GM23338 (cell line): ENCODE data around the gene PRSS50. TPM values are rescaled to one million over a fixed set of nuclear protein-coding genes. Genes with fewer than 3 reads are reported as not detected.

Source experiments
- ATAC-seq: fragments of 200-7000 bp; cut with Tn5 transposase; 3 replicates; pipeline ENCODE4 v1.9.1; 2020
- DNase-seq: peaks from one replicate; pipeline ENCODE4 v3.0.0-alpha.2; 2015; ENCODE audit warnings: low spot score
- H2AFZ ChIP-seq: fragments of 200-600 bp; sonication (generic); 2 replicates; pipeline ENCODE4 v1.8.0; 2016; ENCODE audit warnings: antibody characterized with exemption, mild to moderate bottlenecking, moderate library complexity
- H3F3A ChIP-seq: fragments of 200-600 bp; sonication (generic); replicated peaks from 2 replicates; pipeline ENCODE4 v1.8.0; 2017; ENCODE audit warnings: antibody characterized with exemption, mixed run types, low read depth
- H3K27ac ChIP-seq: fragments of 200-600 bp; sonication (generic); 2 replicates; pipeline ENCODE4 v1.6.1; 2016; ENCODE audit warnings: low read depth
- H3K27me3 ChIP-seq: fragments of 200-600 bp; sonication (generic); 2 replicates; pipeline ENCODE4 v1.8.0; 2016; ENCODE audit warnings: mild to moderate bottlenecking, mixed run types, moderate library complexity; ENCODE audit not compliant: insufficient read depth
- H3K36me3 ChIP-seq: fragments of 200-600 bp; sonication (generic); 2 replicates; pipeline ENCODE4 v1.8.0; 2016; ENCODE audit warnings: mild to moderate bottlenecking; ENCODE audit not compliant: insufficient read depth
- H3K4me1 ChIP-seq: fragments of 200-600 bp; sonication (generic); 2 replicates; pipeline ENCODE4 v1.8.0; 2016; ENCODE audit warnings: mild to moderate bottlenecking, moderate library complexity; ENCODE audit not compliant: insufficient read depth
- H3K4me2 ChIP-seq: fragments of 200-600 bp; sonication (generic); 2 replicates; pipeline ENCODE4 v1.7.1; 2017; ENCODE audit warnings: mixed run types
- H3K4me3 ChIP-seq: fragments of 200-600 bp; sonication (generic); 2 replicates; pipeline ENCODE4 v1.6.1; 2016; ENCODE audit warnings: mixed run types
- H3K79me2 ChIP-seq: fragments of 200-600 bp; sonication (generic); replicated peaks from 2 replicates; pipeline ENCODE4 v1.8.0; 2017; ENCODE audit warnings: mild to moderate bottlenecking; ENCODE audit not compliant: insufficient read depth
- H3K9me2 ChIP-seq: fragments of 200-600 bp; sonication (generic); 2 replicates; pipeline ENCODE4 v1.8.0; 2017; ENCODE audit not compliant: insufficient read depth
- H4K20me1 ChIP-seq: fragments of 200-600 bp; sonication (generic); replicated peaks from 2 replicates; pipeline ENCODE4 v1.8.0; 2017; ENCODE audit warnings: mild to moderate bottlenecking; ENCODE audit not compliant: insufficient read depth
- H3K27ac Mint-ChIP-seq: 2 replicates; pipeline ENCODE4 v1.8.0; 2020; ENCODE audit warnings: inconsistent platforms, mild to moderate bottlenecking, moderate library complexity, mixed read lengths
- H3K27me3 Mint-ChIP-seq: 3 replicates; pipeline ENCODE4 v1.8.0; 2022; ENCODE audit warnings: low read depth, mild to moderate bottlenecking, moderate library complexity, mixed read lengths, inconsistent platforms; ENCODE audit not compliant: insufficient read depth, poor library complexity
- H3K36me3 Mint-ChIP-seq: 3 replicates; pipeline ENCODE4 v1.8.0; 2021; ENCODE audit warnings: low read depth, mild to moderate bottlenecking, inconsistent platforms, moderate library complexity, mixed read lengths
- H3K4me1 Mint-ChIP-seq: 3 replicates; pipeline ENCODE4 v1.8.0; 2020; ENCODE audit warnings: mild to moderate bottlenecking, inconsistent platforms, mixed read lengths
- H3K4me3 Mint-ChIP-seq: 3 replicates; pipeline ENCODE4 v1.8.0; 2021; ENCODE audit warnings: moderate library complexity, mild to moderate bottlenecking, inconsistent platforms, mixed read lengths
- H3K9me3 Mint-ChIP-seq: 3 replicates; pipeline ENCODE4 v1.8.0; 2020; ENCODE audit warnings: moderate library complexity, mild to moderate bottlenecking, inconsistent platforms, mixed read lengths
- CREB1 ChIP-seq: fragments of 250-450 bp; sonication (Bioruptor Pico); IDR thresholded peaks from 2 replicates; pipeline ENCODE4 v1.5.0; 2020; ENCODE audit warnings: low read depth, mild to moderate bottlenecking, moderate library complexity
- ETS1 ChIP-seq: IDR thresholded peaks from 2 replicates; pipeline ENCODE4 v1.6.1; 2016; ENCODE audit warnings: antibody characterized with exemption
- JUNB ChIP-seq: IDR thresholded peaks from one replicate; pipeline ENCODE4 v1.6.1; 2016; ENCODE audit warnings: antibody characterized with exemption; ENCODE audit not compliant: unreplicated experiment
- NANOG ChIP-seq: IDR thresholded peaks from 2 replicates; pipeline ENCODE4 v1.6.1; 2016; ENCODE audit warnings: antibody characterized with exemption, borderline replicate concordance
- POLR2AphosphoS5 ChIP-seq: IDR thresholded peaks from 2 replicates; pipeline ENCODE4 v1.6.1; 2016; ENCODE audit warnings: antibody characterized with exemption, low read depth
- STAT1 ChIP-seq: IDR thresholded peaks from one replicate; pipeline ENCODE4 v1.6.1; 2016; ENCODE audit warnings: antibody characterized with exemption; ENCODE audit not compliant: unreplicated experiment
- ZNF331 ChIP-seq: fragments of 250-450 bp; sonication (Bioruptor Pico); IDR thresholded peaks from 2 replicates; pipeline ENCODE4 v1.5.0; 2020; ENCODE audit warnings: low read depth, mild to moderate bottlenecking, moderate library complexity
- polyA plus RNA-seq: library from polyadenylated mRNA; unstranded; fragments of >200 nt; fragmentation: Nextera tagmentation; extraction: Ambion mirVana; gene quantifications from 2 replicates; pipeline ENCODE4 v1.2.1, GENCODE V29; 2016
- total RNA-seq: library from RNA; depleted of rRNA; stranded (reverse); fragments of >200 nt; shearing (Covaris generic); gene quantifications from 2 replicates; pipeline ENCODE4 v1.2.3, GENCODE V29; 2014
- TF ChIP-seq, protein P1 (sequence below), 2 experiments: fragments of 200-600 bp in 1 of 2; sonication (generic) in 1 of 2; conservative IDR thresholded peaks; 2 replicates each; pipeline versions ENCODE4 v1.5.1 to v1.6.1; 2016 to 2017; ENCODE audit warnings: antibody characterized with exemption in 2 of 2, low read depth in 2 of 2, mild to moderate bottlenecking in 2 of 2, moderate library complexity in 1 of 2
- TF ChIP-seq, protein P2 (sequence below): IDR thresholded peaks from one replicate; pipeline ENCODE4 v1.6.1; 2018; ENCODE audit warnings: antibody characterized with exemption; ENCODE audit not compliant: unreplicated experiment

The PRSS50 gene
- total and polyA plus RNA-seq, 2 experiments from 2014 or later, result 0.60 to 1.5 TPM

GRCh38 chr3:46706771-46707582 lies 10.7 kb downstream of the PRSS50 start:
- Histone ChIP-seq H3K4me3 (no peak overlapping the region), H3K36me3 (no peaks in the 10 kb centered on the region), H3K79me2 (no peaks in the 10 kb centered on the region), H3K27ac (no peak overlapping the region), H4K20me1 (no peaks in the 10 kb centered on the region), H2AFZ (no peak overlapping the region), H3F3A (no peaks in the 10 kb centered on the region), H3K4me2 (no peak overlapping the region), H3K9me2 (no peaks in the 10 kb centered on the region), H3K27me3 (peaks cover 8% of the 10 kb centered on the region), H3K4me1 (no peaks in the 10 kb centered on the region; the same call in 1 of the 2 replicates)
- H3K27me3 Mint-ChIP-seq, result peaks cover 11% of the 10 kb centered on the region
- H3K9me3 Mint-ChIP-seq, result no peaks in the 10 kb centered on the region
- TF ChIP-seq, protein P1, sequence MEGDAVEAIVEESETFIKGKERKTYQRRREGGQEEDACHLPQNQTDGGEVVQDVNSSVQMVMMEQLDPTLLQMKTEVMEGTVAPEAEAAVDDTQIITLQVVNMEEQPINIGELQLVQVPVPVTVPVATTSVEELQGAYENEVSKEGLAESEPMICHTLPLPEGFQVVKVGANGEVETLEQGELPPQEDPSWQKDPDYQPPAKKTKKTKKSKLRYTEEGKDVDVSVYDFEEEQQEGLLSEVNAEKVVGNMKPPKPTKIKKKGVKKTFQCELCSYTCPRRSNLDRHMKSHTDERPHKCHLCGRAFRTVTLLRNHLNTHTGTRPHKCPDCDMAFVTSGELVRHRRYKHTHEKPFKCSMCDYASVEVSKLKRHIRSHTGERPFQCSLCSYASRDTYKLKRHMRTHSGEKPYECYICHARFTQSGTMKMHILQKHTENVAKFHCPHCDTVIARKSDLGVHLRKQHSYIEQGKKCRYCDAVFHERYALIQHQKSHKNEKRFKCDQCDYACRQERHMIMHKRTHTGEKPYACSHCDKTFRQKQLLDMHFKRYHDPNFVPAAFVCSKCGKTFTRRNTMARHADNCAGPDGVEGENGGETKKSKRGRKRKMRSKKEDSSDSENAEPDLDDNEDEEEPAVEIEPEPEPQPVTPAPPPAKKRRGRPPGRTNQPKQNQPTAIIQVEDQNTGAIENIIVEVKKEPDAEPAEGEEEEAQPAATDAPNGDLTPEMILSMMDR (conservative IDR thresholded peaks at IDR 0.05; ENCODE audit: low read depth in 2 of 2), result peak; percentile 39 to 57
- TF ChIP-seq NANOG, result no peak
- DNase-seq, result peak; percentile 31
- no peaks in the 10 kb centered on the region for H3K36me3 Mint-ChIP-seq
- H3K27ac Mint-ChIP-seq, result no peak overlapping the region
- peaks cover 10% of the 10 kb centered on the region; the same call in 2 of the 3 replicates for H3K4me1 Mint-ChIP-seq
- H3K4me3 Mint-ChIP-seq, result no peak overlapping the region
- ATAC-seq, result peak; percentile 9

DNA sequence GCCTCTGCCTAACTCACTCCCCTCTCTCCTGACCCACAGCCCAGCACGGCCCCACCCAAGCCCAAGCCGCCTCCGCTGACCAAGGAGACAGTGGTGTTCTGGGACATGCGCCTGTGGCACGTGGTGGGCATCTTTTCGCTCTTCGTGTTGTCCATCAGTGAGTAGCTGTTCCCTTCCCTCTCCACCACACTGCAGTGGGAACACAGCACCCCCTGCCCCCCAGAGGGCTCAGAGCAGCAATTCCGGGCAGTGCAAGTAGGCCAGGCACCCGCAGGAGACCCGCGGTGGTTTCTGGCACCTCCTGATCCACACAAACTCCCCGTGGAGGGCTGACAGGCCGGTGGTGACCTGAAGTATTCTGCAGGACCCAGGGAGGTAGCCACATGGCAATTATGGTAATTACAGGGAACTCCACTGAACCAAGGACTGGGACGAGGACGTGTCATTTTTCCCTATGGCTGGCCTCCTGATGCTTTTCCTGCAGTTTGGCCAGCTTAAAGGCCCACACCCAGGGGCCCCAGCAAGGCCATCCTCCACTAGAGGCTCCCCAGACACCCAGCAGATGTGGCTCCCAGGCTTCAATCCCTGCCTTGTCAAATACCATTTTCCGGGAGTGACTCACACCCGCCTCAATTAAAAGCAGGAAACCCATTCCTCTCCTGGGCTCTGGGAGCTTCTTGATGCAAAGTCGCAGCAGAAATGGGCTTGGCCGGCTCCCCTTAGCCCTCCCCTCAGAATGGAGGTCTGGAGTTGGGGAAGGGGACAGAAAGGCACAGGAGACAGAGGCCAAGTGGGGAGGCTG lies 11.7 kb downstream of the PRSS50 start:
- no peak overlapping the region for H3K27ac ChIP-seq
- ATAC-seq (no peak), DNase-seq (no peak)
- H3K36me3 ChIP-seq, result no peaks in the 10 kb centered on the region
- Mint-ChIP-seq H3K36me3 (no peaks in the 10 kb centered on the region), H3K9me3 (no peaks in the 10 kb centered on the region), H3K27ac (no peak overlapping the region), H3K27me3 (peaks cover 16% of the 10 kb centered on the region), H3K4me1 (peaks cover 12% of the 10 kb centered on the region; the same call in 2 of the 3 replicates), H3K4me3 (no peak overlapping the region)
- peaks cover 17% of the 10 kb centered on the region for H3K27me3 ChIP-seq
- no peak overlapping the region for H3K4me3 ChIP-seq
- no peak overlapping the region for H3K4me2 ChIP-seq
- no peaks in the 10 kb centered on the region for H4K20me1 ChIP-seq
- H3K4me1 ChIP-seq, result no peaks in the 10 kb centered on the region; the same call in 1 of the 2 replicates
- no peaks in the 10 kb centered on the region for H3F3A ChIP-seq
- no peaks in the 10 kb centered on the region for H3K9me2 ChIP-seq
- H3K79me2 ChIP-seq, result no peaks in the 10 kb centered on the region
- no peak overlapping the region for H2AFZ ChIP-seq
- no peak for TF ChIP-seq JUNB
- no peak for TF ChIP-seq NANOG
- TF ChIP-seq POLR2AphosphoS5, result no peak
- TF ChIP-seq ETS1, result no peak
- TF ChIP-seq, protein P2, sequence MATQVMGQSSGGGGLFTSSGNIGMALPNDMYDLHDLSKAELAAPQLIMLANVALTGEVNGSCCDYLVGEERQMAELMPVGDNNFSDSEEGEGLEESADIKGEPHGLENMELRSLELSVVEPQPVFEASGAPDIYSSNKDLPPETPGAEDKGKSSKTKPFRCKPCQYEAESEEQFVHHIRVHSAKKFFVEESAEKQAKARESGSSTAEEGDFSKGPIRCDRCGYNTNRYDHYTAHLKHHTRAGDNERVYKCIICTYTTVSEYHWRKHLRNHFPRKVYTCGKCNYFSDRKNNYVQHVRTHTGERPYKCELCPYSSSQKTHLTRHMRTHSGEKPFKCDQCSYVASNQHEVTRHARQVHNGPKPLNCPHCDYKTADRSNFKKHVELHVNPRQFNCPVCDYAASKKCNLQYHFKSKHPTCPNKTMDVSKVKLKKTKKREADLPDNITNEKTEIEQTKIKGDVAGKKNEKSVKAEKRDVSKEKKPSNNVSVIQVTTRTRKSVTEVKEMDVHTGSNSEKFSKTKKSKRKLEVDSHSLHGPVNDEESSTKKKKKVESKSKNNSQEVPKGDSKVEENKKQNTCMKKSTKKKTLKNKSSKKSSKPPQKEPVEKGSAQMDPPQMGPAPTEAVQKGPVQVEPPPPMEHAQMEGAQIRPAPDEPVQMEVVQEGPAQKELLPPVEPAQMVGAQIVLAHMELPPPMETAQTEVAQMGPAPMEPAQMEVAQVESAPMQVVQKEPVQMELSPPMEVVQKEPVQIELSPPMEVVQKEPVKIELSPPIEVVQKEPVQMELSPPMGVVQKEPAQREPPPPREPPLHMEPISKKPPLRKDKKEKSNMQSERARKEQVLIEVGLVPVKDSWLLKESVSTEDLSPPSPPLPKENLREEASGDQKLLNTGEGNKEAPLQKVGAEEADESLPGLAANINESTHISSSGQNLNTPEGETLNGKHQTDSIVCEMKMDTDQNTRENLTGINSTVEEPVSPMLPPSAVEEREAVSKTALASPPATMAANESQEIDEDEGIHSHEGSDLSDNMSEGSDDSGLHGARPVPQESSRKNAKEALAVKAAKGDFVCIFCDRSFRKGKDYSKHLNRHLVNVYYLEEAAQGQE, result no peak
- TF ChIP-seq ZNF331 (CRISPR knock-in tag), result no peak
- TF ChIP-seq CREB1, result no peak
- TF ChIP-seq STAT1, result no peak
